HG03378 (cell line): ENCODE data around the gene CD7.

ENCODE experiments used
- ATAC-seq: cut with Tn5 transposase; IDR thresholded peaks from one replicate; pipeline ENCODE4 v1.9.1; 2021; ENCODE audit warnings: mild to moderate bottlenecking, moderate library complexity; ENCODE audit not compliant: unreplicated experiment

Gene CD7

DNA sequence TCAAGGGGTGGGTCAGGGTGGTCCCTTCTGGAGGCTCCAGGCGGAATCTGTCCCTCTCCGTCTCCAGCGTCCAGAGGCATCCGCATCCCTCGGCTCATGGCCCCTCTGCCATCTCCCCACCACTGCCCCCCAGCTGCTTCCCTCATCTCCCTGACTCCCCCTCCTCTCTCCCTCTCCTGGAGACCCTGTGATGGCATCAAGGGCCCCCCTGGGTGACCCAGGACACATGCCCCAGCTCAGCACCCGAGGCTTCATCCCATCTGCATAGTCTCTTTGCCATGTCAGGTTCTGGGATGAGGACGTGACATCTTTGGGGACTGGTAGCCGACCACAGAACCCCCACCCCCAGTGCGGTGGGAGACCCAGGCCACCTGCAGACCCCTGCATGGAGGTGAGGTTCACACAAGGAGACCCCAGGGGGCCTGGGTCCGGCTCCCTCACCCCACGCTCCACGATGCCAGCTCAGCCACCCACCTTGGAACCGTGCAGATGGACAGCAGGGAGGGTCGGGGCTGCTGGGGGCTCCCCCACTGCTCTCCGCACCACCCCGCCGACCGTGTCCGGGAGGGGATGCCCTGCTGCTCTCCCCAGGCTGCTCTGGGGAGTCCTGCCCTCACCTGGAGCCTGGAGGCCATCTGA, 12.4 kb upstream of the CD7 start:
- no peak for ATAC-seq

DNA sequence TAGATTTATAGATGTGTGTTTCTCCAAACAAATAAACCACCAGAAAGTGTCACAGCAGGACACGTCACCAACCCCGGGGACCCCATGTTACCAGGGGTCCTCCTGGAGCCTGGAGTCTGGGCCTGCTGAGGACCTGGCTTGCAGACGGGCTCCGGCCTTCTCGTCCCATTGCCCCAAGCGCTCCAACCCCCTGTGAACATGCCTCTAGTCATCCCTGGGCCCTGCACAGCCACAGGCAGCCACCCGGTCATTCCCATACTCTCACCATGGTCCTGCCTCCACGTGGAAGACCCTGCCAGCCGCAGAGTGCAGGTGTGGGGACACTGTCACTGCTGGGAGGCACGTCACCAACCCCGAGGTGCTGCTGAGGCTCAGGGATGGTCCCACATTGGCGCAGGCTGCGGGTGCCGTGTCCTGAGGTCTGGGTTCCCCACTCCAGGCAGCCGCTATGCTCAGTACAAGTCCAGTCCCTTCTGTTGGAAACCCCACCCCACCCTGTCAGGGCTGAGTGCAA, 11.6 kb upstream of the CD7 start:
- ATAC-seq = no peak

GRCh38 chr17:82328141-82328993, 11.0 kb upstream of the CD7 start:
- ATAC-seq = no peak

DNA sequence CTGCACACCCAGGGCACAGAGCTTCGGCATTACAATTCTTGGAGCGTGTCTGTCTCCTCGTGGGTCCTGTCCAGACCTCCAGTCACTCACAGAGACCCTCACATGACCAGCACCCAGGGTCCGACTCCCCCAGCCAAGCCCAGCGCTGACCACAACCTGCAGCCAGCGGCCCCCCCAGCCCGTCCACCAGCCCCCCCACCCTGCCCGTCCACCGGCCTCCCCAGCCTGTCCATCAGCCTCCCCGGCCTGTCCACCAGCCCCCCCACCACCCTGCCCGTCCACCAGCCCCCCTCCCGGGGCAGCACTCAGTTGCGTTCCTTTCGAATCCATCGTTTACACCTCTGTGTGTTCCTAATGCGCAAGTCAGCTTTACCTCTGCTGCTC, 10.3 kb upstream of the CD7 start:
- ATAC-seq = no peak

GRCh38 chr17:82327289-82327688, 9.9 kb upstream of the CD7 start:
- no peak for ATAC-seq

- no peak for ATAC-seq
Measured at GRCh38 chr17:82325286-82326180, 8.1 kb upstream of the CD7 start.

DNA sequence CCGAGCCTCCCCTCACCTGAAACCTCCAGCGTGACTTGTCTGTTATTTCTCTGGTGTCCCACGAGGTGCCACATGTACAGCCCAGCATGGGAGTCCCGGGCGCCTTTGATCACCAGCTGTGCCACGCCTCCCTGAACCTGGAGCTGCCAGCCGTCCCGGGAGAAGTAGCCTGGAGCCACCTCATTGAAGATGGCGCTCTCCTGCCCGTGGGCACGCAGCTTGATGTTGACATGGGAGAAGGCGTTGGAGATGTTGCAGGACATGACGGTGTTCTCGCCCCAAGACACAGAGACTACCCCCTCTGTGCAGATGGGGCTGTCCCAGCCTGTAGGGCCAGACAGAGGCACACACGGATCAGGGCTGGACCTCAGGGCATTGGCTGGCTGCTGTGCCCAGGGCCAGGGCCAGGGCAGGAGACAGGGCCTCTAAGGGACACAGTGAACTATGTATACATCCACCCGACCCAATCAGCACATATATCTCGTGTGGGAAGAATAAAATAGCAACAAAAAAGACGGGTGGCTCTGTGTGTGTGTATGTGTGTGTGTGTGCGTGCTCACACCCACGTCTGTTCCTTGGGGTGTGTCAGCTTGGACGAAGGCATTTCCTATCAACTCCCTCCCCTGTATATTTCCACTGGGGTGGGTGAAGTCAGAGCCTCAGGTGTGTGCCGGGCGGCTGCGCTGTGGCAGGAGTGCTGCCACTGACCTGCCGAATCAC, 7.3 kb upstream of the CD7 start:
- no peak for ATAC-seq

GRCh38 chr17:82323514-82324234, 6.3 kb upstream of the CD7 start:
- ATAC-seq = no peak

- ATAC-seq = no peak
Measured at GRCh38 chr17:82322526-82323453, 5.4 kb upstream of the CD7 start.

DNA sequence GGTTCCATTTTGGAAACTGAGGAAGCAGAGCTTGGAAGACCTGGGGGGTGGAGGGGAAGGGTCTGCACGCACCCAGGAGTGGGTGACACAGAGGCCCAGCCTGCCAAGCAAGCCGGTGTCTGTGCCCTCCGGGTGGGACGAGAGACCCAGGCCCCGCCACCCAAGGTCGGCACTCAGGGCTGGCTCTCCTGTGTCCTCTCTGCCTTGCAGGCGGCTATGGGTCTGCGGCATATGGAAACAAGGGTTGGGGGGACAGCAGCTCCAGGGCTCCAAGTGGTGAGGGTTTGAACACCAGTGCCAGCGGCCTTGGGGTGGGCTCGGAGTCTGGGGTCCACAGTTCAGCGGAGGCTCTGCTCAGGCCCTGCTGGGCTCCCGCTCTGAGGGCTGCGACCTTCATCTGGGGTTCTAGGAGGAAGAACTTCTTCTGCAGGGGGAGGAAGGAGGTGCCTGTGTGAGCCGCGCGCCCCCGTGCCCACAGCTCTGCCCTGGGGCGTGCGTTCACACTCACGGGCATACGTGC, 4.6 kb upstream of the CD7 start:
- no peak for ATAC-seq

DNA sequence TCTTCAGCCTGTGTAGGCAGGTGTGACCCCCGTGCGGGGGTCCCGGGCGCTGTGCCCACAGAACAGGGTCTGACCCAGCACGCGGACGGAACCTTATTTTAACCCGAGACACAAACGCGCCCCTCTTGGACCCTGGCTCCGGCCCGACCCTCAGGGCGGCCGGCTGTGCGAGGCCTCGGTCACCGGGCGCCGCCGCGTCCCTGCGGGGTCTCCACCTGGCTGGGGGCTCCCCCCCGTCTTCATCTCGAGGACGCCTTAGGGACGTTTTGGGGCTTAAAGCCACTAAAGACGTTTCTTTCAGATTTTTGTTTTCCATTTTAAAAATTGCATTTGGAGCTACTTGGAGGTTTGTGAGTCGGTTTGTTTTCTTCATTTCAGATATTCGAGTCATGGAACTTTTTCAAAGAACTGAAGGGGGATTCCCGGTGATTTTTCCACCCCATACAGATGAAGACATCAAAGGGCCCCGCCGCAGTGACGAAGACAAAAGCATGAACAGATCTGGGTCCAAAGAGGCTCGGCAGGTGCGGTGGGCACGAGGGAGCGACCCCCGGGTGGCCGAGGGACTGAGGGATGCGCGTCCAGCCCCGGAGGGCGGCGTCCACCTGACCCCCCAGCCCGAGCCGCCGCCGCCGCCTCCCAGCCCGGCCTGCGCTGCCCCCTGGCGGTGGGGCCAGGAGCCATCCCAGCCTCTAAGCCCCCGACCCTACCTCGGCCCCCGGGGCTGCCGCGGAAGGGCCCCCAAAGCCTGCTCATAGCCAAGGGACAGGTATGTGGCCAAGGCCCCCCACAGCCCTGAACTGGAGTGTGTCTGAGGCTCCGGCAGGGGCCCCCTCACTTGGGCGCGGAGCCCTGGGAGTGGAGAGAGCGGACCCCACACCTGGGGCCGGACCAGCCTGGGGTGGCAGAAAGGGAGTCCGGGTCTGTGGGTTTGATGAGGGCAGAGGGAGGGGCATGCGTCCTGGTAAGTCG, 3.8 kb upstream of the CD7 start:
- ATAC-seq = no peak

- no peak for ATAC-seq
Measured at GRCh38 chr17:82320140-82320840, 2.9 kb upstream of the CD7 start.

DNA sequence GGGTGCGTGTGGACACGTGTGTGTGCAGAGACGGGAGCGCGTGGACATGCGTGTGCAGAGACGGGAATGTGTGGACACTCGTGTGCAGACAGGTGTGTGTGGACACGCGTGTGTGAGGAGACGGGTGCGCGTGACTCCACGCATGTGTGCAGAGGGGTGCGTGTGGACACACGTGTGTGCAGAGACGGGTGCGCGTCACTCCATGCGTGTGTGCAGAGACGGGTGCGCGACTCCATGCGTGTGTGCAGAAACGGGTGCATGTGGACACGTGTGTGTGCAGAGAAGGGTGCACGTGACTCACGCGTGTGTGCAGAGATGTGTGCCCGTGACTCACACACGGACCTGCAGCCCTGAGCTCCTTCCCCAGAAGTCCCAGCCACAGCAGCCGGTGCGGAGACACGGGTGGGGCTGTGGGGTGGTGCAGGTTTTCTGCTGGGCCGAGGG, 2.2 kb upstream of the CD7 start:
- no peak for ATAC-seq

DNA sequence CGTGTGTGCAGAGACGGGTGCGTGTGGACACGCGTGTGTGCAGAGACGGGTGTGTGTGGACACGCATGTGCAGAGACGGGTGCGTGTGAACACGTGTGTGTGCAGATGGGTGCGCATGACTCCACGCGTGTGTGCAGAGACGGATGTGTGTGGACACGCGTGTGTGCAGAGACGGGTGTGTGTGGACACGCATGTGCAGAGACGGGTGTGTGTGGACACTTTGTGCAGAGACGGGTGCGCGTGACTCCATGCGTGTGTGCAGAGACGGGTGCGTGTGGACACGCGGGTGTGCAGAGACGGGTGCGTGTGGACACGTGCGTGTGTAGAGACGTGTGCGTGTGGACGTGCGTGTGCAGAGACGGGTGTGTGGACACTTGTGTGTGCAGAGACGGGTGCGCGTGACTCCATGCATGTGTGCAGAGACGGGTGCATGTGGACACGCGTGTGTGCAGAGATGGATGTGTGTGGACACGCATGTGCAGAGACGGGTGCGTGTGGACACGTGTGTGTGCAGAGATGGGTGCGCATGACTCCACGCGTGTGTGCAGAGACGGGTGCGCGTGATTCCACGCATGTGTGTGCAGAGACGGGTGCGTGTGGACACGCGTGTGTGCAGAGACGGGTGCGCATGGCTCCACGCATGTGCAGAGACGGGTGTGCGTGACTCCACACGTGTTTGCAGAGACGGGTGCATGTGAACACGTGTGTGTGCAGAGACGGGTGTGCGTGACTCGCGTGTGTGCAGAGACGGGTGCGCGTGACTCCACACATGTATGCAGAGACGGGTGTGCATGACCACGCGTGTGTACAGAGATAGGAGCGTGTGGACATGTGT, 1.6 kb upstream of the CD7 start:
- no peak for ATAC-seq

DNA sequence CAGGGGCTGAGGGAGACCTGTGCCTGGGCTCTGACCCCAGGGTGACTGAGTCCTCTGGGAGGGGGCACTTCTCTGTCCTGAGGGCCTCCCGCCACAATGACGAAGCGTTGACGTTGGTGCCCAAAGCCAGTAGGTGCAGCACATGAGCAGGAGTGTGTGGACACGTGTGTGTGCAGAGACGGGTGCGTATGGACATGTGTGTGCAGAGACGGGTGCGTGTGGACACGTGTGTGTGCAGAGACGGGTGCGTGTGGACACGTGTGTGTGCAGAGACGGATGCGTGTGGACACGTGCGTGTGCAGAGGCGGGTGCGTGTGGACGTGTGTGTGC, 726 bp upstream of the CD7 start:
- ATAC-seq = no peak
